ENCODE measurements around the gene TK2.
"Not testable (repeated sequence)": the region's sequence is repeated elsewhere in the genome, so short reads cannot be mapped to it uniquely, and the experiment has no call there.

Gene TK2

DNA sequence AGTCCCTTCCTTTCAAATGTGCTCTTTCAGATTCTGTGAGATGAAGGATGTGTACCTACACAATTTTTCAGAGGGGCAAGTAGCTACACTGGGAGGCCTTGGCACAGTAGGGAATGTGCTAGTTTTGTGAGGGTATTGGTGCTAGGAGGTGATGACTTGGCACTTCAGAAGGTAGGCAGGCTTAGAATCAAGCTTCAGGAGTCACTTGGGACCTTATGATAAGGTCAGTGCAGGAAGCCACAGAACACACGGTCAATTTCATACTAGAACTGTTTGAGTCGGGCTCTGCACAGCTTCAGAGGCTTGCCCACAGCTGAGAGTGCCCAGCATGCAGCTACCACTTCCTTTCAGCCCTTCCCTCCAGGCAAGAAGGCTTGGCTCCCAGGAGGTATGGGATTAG is 22.4 kb upstream of the TK2 start:
- no peak for DNase-seq (ENCODE audit: low read depth)

DNA sequence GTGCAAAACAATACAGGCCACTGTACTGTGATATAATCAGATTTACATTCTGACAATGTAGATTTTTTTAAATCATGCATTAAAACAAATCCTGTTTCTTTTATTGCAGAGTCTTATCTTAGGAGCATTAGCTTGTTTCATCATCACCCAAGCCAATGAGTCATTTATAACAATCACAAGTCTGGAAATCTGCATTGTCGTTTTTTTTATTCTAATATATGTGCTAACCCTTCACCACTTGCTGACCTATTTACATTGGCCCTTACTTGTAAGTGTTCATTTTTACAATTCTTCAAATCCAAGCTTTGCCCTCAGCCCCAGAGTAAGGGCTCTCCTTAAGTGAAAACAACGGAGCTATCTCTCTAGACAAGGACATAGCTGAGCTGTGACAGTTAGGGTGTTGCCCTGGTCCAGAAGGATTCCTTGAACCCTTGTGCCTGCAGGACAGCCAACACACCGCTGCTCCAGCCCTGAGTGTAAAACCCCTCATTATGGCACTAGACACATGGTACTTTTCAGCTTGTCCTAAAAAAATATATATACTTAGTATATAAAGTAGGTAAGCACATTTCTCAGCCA is 20.0 kb upstream of the TK2 start:
- DNase-seq (ENCODE audit: low read depth) = peak; percentile 86

DNA sequence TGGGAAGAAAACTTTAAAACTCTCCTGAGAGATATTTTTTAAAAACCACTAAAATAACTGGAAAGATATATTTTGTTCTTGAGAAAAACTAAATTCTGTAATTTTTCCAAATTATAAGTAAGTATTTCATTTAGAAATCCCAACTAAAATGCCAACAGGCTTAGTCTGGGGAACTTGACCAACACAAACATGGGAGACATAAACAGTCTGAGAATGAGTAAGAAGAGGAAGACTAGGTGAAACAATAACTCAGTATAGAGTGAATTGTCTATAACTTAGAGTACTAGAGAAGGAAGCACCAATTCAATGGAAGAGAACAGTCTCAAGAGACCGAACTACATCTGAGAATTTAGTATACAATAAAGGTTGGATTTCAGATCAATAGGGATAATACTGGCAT is 19.2 kb upstream of the TK2 start:
- DNase-seq (ENCODE audit: low read depth) = peak; percentile 67

DNA sequence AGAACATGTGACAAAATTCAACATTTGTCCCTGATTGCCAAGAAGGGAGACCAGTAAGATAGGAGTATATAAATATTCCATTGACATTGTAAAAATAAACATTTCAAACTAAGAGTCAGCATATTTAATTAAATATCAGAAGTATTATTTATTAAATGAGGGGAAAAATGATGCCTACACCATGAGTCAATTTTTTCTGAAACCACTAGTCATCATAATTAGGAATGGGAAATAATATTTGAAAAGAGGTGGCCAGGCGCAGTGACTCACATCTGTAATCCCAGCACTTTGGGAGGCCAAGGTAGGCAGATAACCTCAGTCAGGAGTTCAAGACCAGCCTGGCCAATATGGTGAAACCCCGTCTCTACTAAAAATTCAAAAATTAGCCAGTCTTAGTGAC is 18.4 kb upstream of the TK2 start:
- peak; percentile 56 for DNase-seq (ENCODE audit: low read depth)

DNA sequence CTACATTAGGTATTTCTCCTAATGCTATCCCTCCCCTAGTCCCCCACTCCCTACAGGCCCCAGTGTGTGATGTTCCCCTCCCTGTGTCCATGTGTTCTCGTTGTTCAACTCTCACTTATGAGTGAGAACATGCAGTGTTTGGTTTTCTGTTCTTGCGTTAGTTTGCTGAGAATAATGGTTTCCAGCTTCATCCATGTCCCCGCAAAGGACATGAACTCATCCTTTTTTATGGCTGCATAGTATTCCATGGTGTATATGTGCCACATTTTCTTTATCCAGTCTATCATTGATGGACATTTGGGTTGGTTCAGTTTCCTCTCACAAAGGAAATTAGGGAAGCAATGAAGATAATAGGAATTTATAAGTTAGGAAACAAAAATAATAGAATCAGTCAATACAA is 17.3 kb upstream of the TK2 start:
- DNase-seq (ENCODE audit: low read depth) = not testable (repeated sequence)

DNA sequence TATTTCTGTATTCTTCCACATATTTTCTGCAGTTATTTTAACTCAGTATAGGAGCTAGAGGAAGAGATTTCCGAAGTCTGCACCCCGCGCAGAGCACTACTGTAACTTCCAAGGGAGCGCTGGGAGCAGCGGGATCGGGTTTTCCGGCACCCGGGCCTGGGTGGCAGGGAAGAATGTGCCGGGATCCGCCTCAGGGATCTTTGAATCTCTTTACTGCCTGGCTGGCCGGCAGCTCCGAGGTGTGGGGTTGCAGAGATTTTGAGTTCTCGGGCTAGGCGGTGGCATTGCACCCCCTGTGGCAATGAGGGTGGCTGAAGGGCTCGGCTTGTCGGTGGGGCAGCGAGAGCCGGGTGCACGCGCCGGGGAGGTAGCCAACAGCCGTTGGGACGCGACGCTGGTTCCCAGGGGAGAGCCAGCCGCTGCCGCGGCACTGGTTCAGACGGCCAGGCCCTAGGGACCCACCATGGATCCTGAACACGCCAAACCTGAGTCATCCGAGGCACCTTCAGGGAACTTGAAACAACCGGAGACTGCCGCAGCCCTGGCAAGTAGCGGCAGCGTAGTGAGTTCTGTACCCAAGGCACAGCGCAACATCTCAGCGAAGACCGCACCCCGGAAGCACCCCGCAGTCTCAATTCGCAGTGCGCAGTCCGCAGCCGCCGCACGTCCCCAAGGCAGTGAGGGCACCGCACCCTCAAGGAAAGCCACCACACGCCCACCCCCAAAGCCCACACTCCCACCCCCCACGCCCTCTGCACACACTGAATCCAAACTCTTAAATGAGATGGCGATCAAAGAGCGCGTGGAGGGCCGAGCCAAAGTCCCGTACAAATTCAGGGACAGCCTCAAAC is 16.4 kb upstream of the TK2 start, which contains the start of gene CMTM1:
Gene CMTM1 (plus strand): TSS at position 389 of the 851 bp plus-strand sequence. CDS start 75 bp downstream, at position 464.
- DNase-seq (ENCODE audit: low read depth) = no peak

DNA sequence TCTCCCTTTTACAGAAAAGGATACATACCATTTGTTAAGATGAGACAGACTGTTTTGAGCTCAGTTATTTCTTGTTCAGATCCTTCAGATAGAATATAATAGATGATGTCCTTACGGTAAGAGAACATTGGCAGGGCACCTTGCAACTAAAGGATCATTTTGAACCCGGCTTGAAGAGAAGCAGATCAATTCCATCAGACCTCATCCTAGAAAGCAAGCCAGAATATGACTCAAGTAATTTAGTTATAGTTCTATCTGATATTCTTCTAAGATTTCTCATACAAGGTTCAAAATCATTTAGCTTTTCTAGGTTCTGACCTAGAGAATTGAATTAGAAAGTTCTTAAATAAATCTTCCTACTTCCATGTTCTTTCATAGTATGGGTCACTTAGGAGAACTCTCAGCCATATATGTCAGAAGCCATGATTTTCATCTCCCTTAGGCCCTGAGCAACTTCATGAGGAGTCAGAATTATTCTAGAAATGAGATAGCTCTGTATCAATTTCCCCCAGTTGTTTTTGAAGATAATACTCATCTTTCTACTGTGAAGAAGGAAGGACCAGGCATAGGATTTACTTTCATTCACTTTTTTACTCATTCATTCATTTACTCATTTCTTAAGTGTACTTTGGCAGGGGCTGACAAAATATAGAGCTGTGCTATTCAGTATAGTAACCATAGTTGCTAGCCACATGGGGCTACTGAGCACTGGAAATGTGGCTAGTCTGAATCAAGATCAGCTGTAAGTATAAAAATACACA is 13.8 kb upstream of the TK2 start:
- DNase-seq (ENCODE audit: low read depth) = no peak

DNA sequence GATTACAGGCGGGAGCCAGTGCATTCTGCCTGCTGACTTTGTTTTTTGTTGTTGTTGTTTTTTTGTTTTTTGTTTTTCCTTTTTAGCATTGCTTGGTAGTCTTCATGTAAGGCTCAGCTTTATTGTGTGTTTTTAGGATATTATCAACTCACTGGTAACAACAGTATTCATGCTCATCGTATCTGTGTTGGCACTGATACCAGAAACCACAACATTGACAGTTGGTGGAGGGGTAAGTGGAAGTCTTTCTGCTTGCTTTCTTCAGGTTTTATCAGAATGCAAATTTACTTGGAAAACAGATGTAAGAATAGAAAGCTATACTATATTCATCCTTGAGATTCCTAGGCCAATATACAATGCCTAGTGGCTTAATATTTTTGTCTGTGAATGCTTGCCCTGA is 13.1 kb upstream of the TK2 start:
- no peak for DNase-seq (ENCODE audit: low read depth)

DNA sequence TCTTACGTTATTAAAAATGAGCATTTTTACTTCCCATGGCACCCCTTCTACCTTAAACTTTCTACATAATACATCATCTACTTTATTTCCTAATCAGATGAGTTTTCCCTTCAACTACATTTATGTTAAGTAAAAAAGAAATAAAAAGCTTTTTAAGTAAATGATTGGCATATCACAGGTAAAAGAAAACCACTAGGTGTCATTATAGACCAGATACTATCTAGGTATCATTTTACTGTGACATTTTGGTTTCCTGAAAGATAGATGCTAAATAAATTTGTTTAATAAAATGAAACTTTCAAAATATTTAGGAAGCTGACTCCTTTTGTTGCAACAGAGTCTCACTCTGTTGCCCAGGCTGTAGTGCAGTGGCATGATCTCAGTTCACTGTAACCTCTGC is 12.5 kb upstream of the TK2 start:
- DNase-seq (ENCODE audit: low read depth) = no peak

DNA sequence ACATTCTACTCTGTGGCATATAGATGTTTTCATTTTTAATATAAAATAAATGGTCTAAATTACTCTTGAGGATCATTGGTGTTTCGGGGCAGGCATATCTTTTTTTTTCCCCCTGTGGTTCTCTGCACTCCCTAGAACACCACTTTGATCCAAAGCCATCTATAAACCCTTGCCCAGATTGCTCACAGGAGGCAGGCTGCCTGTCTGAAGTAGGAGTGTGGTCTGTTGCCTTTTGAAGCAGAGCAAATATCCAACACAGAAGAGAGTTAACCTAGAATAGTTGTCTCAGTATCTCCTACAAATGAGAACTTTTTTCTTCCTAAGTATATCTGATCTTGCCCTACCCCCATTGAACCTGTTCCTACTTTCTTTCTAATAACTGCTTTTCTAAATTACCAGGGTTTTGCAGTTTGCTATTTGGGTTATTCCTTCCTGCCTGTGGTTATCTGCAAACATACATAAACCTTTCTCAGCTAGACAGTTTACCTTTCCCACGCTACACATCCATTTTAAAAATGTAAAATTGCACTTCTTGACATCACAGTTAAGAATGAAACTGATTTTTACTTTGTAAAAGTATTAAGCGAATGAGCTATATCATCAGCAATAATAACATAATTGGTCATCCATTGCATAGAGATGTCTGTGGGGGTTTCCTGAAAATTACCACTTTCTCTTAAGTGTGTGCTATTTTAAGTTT is 11.6 kb upstream of the TK2 start:
- no peak for DNase-seq (ENCODE audit: low read depth)

DNA sequence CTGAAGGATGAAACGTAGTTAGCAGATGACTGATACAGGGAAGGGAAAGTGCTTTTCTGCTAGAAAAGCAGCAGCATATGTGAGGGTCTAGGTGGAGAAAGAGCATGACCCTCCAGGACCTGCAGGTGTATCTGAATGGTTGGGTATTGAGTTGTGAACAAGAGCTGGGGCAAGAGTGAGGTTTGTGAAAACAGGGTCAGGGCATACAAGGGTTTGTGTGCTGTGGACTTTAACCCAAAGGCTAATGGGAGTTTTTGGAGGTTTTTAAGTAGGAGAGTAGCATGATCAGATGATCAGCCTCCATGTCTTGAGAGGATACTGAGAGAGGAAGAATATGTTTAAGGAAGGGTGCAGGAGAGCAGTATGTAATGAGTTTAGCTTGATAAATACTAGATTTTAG is 10.2 kb upstream of the TK2 start:
- no peak for DNase-seq (ENCODE audit: low read depth)

DNA sequence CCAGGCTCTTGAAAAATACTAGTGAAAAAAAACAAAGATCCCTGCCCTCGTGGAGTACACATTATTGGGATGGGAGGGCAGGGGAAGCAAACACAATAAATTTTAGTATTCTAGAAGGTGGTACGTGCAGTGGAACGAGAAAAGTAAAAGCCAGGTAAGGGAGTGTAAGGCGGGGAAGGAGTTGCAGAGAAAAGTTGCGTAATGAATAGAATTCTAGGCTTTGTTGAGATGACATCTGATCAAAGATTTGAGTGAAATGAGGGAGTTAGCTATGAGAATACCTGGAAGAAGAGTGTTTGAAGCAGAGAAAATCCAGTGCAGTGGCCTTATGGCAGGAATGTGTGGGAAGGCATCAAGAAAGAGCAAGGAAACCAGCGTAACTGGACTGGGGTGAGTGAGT is 4.6 kb upstream of the TK2 start:
- no peak for DNase-seq (ENCODE audit: low read depth)

DNA sequence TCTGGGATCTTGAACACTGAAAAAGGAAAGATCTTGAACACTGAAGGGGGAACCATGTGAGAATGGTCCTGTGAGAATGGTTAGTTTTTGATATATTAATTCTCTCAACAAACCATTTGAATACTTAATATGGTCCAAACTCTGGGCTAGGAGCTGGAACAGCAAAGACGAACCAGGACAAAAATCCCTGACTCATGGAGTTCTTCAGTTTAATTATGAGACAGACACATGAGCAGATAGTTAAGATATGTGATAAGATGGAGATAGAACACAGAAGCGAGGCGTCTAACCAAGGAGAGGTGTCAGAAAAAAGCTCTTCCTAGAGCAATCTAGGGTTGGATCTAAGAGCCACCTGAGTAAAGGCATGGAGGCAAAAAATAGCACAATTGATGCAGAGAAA is 4.1 kb upstream of the TK2 start:
- no peak for DNase-seq (ENCODE audit: low read depth)

DNA sequence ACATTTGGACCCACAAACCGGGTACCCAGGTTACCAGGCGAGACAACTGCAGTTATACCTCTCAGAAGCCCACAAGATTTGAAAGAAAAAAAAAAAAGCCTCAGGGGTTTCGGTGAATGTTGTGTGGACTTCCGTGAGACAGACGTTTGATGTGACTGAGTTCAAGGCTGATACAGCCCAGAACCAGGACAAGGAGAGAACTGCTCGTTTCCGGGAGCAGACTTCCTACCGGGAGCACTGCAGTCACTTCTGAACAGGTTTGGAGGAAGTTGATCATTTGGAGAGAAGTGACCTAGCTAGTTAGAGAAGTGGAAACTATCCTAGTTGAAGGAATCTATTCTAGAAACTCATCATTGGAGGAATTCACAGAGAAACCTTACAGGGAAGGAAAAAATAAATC is 3.3 kb upstream of the TK2 start:
- no peak for DNase-seq (ENCODE audit: low read depth)

DNA sequence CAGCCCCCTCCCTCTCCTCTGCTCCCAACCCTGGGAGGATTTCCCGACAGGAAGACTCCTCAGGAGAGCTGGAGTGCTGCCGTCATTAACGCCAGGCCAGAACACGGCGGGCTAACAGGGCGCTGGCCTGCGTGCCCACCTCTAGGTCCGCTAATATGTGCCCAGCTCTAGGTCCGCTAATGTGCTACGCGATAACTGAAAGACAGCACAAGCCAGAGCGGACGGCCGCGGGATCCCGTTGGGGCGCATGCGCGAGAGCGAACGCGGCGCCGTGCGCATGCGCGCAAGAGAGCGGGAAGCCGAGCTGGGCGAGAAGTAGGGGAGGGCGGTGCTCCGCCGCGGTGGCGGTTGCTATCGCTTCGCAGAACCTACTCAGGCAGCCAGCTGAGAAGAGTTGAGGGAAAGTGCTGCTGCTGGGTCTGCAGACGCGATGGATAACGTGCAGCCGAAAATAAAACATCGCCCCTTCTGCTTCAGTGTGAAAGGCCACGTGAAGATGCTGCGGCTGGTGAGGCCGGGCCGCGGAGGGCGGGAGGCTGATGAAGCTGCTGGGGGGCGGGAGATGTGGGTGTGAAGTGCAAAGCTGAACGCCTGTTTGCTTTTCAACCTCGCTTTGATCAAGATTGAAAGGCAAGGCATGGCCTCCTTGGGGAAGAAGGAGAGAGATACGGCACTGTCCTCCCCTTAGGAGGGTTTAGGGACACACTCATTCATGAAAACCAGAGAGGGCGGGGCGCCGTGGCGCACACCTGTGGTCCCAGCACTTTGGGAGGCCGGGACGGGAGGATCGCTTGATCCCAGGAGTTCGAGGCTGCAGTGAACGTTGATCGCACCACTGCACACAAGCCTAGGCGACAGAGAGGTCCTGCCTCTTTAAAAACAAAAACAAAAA is 2.6 kb upstream of the TK2 start, which contains the start of gene CKLF:
Gene CKLF (plus strand): TSS at position 291 of the 892 bp plus-strand sequence. CDS start 140 bp downstream, at position 431.
- peak; percentile 76 for DNase-seq (ENCODE audit: low read depth)

DNA sequence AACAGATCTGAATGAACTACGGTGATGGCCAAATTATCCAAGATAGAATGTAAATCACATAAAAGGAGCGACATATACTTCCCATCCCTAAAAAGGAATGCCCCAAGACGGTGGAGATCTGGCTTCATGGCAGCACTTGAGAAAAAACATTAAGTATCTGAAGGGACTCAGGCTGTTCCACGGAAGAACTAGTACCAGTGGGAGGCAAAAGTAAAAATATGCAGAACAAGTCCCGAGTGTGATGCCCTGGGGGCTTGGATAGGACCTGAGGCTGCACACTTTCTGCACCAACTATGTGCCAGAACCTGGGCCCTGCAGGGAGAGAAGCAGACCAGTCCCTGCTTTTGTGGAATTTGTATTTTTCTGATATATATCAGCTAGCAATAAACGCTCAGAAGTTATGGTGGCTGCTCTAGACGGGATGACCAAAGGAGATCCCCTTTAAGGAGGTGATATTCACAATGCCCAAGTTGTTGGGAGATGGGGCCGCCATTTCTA is 1.9 kb upstream of the TK2 start:
- DNase-seq (ENCODE audit: low read depth) = no peak

DNA sequence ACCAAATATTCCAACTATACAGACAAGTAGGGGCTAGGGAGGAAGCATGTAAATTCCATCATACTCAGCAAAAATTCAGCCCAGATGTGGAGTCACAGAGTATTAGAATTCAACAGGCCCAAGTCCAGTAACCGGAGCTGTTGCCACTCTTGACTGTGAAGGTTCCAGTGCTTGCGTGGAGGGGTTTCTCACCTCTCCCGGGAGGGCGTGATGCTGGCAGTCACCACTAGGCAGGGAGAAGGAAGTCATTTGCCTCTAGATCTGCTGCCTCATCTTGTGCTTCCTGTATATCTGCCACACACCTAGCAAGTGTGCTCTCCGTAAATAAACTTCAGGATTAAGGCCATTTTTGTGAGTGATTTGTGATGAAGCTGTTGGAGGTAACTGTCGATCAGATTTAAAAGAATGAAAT is 1.4 kb upstream of the TK2 start:
- DNase-seq (ENCODE audit: low read depth) = peak; percentile 17

DNA sequence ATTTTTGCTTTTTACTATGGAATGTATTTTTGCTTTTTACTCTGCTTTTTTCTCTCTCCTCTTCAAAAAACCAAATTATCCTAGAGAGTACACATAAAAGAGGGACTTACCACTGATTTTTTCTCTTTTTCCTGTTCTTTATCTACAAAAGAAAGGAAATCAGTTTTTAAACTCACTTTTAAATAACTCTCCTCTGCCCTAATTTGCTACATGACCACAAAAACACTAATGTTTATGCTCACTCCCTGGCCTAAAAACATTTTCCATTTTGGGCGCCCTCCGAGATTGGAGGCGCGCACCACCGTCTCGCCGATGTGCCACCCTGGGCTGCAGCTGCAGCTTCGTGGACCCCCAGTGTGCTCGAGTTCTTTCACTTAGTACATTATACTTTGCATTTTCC is 1.1 kb downstream of the TK2 start:
- DNase-seq (ENCODE audit: low read depth) = no peak

DNA sequence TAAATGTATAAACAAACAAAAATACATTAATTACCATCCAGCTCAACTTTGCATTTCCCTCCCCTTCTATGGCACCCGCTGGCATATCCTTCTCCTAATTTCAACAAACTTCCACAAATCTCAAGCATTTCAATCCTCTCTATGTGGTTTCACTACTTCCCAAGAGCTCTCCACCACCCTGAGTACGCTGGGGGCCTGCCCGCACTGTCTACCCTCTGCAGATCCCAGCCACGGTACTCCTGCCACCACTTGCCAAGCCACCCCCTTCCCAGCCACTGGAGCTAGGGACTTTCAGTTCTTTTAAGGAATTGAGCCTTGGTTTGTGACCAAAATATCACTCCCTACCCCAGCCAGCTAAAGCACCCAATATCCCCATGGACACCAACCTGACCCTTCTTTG is 1.9 kb downstream of the TK2 start:
- no peak for DNase-seq (ENCODE audit: low read depth)

DNA sequence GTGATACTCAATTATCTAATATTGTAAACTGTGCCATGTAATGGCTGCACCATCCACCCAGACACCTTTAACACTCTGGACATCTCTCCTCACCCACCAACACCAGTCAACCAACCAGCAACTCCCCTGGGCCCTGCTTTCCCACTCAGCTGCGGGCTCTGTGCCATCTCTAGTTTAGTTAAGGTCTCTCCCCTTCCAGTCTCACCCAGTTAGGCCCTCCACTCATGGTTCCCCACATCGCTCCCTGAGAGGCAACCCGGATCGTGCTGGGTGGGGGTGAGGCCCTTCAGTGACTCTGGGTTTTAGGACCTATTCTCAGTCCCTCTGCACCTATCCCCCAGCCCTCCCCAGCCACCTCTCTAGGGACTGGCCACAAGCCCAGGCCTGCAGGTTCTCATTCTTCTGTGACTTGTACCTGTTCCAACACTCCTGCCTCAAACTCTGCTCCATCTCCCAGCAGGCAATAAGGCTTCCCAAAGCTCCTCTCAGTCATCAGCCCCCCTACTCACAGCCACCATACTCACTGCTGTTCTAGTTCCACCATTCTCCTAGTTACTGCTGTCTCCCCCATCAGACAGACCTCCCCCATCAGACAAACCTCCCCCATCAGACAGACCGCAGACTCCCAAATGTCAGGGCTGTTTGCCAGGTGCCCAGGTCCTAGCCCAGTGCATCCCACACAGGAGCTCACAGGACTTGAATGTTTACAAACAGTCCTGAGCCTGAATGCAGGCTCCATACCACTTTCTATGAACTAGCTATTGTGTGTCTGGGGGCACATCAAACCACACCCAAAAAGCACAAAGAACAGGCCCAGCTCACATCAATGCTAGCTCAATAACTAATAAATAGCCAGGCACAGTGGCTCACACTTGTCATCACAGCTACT is 2.6 kb downstream of the TK2 start:
- DNase-seq (ENCODE audit: low read depth) = no peak

Data from amniotic epithelial cell (primary cell).